Kidney epithelial cell (primary cell): ENCODE data around the gene PFKFB2. TPM values are rescaled to one million over a fixed set of nuclear protein-coding genes. Genes with fewer than 3 reads are reported as not detected.

Source experiments
- DNase-seq: peaks from one replicate; pipeline ENCODE4 v3.0.0-alpha.2; 2010; ENCODE audit warnings: low read depth
- H3K27me3 ChIP-seq: 2 replicates; pipeline ENCODE4 v1.6.0; 2011; ENCODE audit warnings: low read length; ENCODE audit not compliant: control insufficient read depth, insufficient read depth
- H3K36me3 ChIP-seq: 2 replicates; pipeline ENCODE4 v1.5.1; 2011; ENCODE audit warnings: low read length; ENCODE audit not compliant: control insufficient read depth, insufficient read depth
- H3K4me3 ChIP-seq: 2 replicates; pipeline ENCODE4 v1.5.1; 2011; ENCODE audit warnings: low read depth, mild to moderate bottlenecking, control low read depth, low read length
- total RNA-seq: library from RNA; depleted of rRNA; stranded (reverse); fragments of >200 nt; gene quantifications from 2 replicates; pipeline ENCODE4 v1.2.3, GENCODE V29; 2015
- TF ChIP-seq, protein P1 (sequence below): IDR thresholded peaks from 2 replicates; pipeline ENCODE4 v1.5.1; 2011; ENCODE audit warnings: mild to moderate bottlenecking, moderate library complexity, low read length, control low read depth, inconsistent platforms; ENCODE audit not compliant: insufficient read depth, poor library complexity, severe bottlenecking

PFKFB2 gene
- total RNA-seq, 1 donor from 2014 or later, result 15.5 TPM

DNA sequence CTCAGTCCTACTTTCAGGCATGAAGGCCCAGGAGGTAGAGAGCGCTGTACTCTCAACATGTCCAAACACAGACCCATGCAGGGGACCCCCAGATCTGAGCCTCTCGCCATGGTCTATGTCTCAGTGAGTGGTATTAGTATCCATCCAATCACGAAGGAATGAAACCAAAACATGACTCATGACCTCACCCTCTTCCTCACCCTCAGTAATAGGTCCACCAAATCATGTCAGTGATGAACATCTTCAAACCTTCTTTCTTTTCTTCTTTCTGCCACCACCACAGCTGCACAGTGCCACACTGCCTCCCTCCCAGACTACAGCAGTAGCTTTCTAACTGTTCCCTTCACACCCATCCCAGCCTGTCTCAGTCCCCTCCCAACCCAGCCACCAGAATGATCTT is 37.3 kb upstream of the PFKFB2 start:
- H3K27me3 ChIP-seq, result no peaks in the 10 kb centered on the region
- TF ChIP-seq, protein P1, sequence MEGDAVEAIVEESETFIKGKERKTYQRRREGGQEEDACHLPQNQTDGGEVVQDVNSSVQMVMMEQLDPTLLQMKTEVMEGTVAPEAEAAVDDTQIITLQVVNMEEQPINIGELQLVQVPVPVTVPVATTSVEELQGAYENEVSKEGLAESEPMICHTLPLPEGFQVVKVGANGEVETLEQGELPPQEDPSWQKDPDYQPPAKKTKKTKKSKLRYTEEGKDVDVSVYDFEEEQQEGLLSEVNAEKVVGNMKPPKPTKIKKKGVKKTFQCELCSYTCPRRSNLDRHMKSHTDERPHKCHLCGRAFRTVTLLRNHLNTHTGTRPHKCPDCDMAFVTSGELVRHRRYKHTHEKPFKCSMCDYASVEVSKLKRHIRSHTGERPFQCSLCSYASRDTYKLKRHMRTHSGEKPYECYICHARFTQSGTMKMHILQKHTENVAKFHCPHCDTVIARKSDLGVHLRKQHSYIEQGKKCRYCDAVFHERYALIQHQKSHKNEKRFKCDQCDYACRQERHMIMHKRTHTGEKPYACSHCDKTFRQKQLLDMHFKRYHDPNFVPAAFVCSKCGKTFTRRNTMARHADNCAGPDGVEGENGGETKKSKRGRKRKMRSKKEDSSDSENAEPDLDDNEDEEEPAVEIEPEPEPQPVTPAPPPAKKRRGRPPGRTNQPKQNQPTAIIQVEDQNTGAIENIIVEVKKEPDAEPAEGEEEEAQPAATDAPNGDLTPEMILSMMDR, result no peak
- no peaks in the 10 kb centered on the region for H3K36me3 ChIP-seq
- DNase-seq, result no peak
- no peak overlapping the region for H3K4me3 ChIP-seq

DNA sequence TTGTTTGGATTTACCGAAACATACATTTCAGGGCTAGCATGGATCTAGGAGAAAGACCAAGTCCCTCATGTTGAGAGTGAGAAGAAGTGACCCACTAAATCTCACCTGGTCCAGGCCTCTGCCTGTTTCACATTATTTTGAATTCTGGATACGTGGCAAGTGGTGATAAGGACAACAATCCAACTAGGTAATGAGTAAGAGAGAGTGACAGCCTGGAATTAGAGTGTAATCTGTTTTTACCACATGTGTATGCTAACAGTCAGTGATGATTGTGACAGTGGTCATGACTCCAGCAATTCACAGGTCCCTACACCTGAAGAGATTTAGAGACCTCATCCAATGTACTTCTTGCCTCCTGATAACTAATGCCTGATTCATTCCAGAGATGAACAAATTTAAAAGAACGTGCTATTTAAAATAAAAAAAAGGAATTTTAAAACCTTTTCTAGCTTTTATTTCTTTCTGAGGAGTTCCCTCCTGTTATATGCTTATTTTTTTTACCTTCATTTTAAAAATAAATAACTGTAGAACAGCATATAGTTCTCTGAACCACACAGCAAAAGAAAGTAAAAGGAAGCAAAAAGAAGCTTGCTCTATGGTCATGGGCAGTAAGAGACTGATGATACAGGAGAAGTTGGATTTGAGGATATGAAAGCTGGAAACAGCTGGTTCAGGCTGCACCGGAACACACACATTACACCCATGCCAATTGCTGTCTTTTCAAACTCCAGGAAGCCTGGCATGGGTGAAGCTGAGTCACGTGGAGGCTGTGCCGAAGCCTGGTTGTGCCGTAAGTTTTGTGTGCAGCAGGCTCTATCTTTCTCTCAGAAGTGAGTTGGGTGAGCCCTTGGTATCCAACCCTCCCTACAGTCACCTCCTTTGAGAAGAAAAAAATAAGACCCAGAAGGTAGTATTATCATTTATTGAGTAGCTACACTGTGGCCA is 35.2 kb upstream of the PFKFB2 start:
- Histone ChIP-seq H3K36me3 (no peaks in the 10 kb centered on the region), H3K4me3 (no peak overlapping the region), H3K27me3 (no peaks in the 10 kb centered on the region)
- no peak for DNase-seq
- TF ChIP-seq, protein P1, result no peak

DNA sequence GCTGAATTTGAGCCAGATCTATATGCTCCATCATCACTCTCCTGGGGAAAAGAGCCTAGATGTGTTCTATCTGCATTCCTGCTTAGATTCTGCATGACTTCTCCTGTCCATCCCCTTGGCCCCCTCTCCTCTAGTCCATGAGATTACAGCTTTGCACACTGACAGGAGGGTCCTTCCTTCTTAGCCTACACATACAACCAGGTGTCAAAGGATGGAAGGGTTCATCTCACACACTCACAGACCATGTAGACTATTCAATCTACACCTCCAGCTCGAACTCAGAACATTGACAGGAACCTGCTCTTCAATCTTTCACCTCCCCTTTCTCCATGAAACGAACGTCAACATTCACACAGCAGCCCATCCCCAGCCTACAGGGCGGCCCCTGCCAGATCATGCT is 34.4 kb upstream of the PFKFB2 start:
- no peak for DNase-seq
- Histone ChIP-seq H3K27me3 (no peaks in the 10 kb centered on the region), H3K36me3 (no peaks in the 10 kb centered on the region), H3K4me3 (no peak overlapping the region)
- TF ChIP-seq, protein P1, result no peak

DNA sequence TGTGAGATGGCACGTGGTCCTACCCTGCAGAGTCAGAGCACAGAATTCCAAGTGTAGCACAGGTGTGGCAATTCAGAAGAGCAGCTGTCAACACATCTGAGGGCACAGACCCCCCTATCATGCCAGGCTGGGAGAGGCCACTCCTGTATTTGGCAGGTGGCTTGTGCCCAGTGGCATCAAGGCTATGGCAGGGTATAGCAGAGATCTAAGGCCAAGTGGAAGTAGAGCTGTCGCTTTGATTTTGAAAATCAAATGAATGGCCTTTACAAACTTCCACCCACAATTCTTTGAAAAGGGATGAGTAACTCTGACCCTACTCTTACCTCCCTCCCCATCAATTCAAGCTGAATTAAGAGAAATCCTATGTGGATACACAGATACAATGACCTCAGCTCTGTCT is 33.9 kb upstream of the PFKFB2 start:
- no peak for DNase-seq
- Histone ChIP-seq H3K36me3 (no peaks in the 10 kb centered on the region), H3K27me3 (no peaks in the 10 kb centered on the region), H3K4me3 (no peak overlapping the region)
- TF ChIP-seq, protein P1, result no peak

DNA sequence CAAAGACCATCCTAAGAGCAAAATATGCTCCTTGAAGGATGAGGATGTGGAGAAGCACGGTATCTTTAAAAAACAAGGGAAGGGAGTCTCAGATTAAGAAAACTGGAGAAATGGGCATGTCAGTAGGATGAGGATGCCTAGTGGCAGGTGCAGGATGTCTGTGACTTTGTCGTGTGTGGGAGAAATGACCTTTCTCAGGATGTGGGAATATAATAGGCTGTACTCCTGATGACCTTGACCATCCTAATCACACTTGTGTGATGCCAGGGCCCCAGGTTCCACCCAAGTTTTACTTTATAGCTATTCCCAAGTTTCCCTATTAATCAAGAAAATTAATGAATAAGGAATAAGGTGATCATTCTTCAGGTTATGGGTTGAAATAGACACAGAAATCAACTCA is 33.4 kb upstream of the PFKFB2 start:
- Histone ChIP-seq H3K36me3 (no peaks in the 10 kb centered on the region), H3K4me3 (no peak overlapping the region)
- TF ChIP-seq, protein P1, result no peak

DNA sequence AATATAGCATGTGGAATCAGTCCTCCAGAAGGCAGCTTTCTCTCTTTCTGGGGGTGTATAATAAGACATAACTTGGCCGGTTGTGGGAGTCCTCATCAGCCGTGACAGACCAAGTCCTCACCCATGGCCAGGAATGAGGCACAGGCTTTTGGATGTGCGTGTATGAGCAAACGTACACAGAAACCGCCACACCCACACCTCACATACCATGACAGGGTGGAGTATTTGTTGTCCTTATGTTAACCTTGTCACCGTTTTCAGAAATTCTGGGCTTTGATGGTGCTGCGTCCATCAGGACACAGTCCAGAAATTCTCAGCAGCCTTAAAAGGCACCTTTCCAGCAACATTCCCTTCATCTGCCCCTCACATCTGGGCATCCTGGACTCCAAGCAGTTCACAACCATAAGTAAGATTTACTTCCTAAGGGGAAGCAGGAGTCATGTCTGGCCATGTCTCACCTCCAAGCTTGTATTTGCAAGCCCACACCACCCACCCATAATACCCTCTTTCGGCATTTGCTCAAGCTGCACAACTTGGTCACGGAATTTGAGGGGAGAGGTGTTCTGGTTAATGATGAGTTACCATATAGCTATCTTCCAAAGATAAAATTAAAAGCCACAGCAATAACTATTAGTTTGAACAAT is 32.9 kb upstream of the PFKFB2 start:
- Histone ChIP-seq H3K4me3 (no peak overlapping the region), H3K36me3 (no peaks in the 10 kb centered on the region), H3K27me3 (no peaks in the 10 kb centered on the region)
- TF ChIP-seq, protein P1, result no peak
- DNase-seq, result no peak

More for the DNA sequence above, 33.4 kb upstream of the PFKFB2 start:
- no peaks in the 10 kb centered on the region for H3K27me3 ChIP-seq
- DNase-seq, result no peak
